Measurements from ENCODE around the gene LRIG1. TPM values are rescaled to one million over a fixed set of nuclear protein-coding genes. Genes with fewer than 3 reads are reported as not detected.

LRIG1 gene
- total RNA-seq, 4 donors from 2014 or later, result 42.3 to 152 (median 66.1) TPM

- TF ChIP-seq, protein P1, sequence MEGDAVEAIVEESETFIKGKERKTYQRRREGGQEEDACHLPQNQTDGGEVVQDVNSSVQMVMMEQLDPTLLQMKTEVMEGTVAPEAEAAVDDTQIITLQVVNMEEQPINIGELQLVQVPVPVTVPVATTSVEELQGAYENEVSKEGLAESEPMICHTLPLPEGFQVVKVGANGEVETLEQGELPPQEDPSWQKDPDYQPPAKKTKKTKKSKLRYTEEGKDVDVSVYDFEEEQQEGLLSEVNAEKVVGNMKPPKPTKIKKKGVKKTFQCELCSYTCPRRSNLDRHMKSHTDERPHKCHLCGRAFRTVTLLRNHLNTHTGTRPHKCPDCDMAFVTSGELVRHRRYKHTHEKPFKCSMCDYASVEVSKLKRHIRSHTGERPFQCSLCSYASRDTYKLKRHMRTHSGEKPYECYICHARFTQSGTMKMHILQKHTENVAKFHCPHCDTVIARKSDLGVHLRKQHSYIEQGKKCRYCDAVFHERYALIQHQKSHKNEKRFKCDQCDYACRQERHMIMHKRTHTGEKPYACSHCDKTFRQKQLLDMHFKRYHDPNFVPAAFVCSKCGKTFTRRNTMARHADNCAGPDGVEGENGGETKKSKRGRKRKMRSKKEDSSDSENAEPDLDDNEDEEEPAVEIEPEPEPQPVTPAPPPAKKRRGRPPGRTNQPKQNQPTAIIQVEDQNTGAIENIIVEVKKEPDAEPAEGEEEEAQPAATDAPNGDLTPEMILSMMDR (IDR thresholded peaks at IDR 0.05; ENCODE audit: low read depth), result no peak
Observed at GRCh38 chr3:66475386-66476020, 25.3 kb downstream of the LRIG1 start.

DNA sequence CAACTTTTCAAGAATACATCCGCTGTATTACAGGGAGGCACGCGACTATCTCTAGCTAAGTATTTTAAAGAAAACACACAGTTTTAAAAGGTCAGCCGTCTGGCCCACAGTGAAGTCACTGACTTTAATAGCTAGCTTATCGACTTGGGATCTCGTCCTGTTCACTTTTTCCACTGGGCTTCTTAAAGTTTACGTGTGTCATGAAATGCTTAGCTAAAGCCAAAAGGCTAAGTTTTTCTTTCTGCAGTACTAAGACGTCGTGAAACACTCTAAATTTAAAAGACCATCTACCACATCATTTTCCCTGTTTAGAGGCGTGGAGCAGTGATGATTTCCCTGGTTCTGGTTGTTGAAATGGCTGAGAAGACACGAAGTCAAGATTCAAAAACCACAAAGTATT lies 27.1 kb downstream of the LRIG1 start:
- TF ChIP-seq, protein P1 (IDR thresholded peaks at IDR 0.05; ENCODE audit: low read depth), result no peak

GRCh38 chr3:66473181-66473580 lies 27.6 kb downstream of the LRIG1 start:
- TF ChIP-seq, protein P1 (IDR thresholded peaks at IDR 0.05; ENCODE audit: low read depth), result no peak

GRCh38 chr3:66472313-66473134 lies 28.3 kb downstream of the LRIG1 start:
- TF ChIP-seq, protein P1 (IDR thresholded peaks at IDR 0.05; ENCODE audit: low read depth), result no peak

- TF ChIP-seq, protein P1 (IDR thresholded peaks at IDR 0.05; ENCODE audit: low read depth), result no peak
Observed at GRCh38 chr3:66470956-66471686, 29.7 kb downstream of the LRIG1 start.

DNA sequence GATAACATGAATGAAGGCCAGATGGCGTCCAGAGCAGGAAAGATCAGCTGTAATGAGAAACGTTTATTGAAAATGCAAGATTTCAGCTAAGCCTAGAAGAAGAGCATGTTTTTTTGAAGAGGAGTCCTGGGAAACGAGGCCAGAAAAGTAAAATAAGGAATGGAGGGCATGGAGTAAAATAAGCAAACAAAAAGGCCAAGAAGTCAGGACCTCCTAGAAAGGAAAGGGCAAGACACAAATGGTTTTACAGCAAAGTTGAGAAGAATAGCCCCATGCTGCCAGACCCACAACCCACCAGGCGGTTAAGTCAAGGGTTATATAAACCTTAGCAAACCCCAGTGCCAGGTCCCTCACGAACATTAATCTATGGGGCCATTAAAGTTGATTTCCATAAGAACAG lies 30.5 kb downstream of the LRIG1 start:
- TF ChIP-seq, protein P1 (IDR thresholded peaks at IDR 0.05; ENCODE audit: low read depth), result no peak

DNA sequence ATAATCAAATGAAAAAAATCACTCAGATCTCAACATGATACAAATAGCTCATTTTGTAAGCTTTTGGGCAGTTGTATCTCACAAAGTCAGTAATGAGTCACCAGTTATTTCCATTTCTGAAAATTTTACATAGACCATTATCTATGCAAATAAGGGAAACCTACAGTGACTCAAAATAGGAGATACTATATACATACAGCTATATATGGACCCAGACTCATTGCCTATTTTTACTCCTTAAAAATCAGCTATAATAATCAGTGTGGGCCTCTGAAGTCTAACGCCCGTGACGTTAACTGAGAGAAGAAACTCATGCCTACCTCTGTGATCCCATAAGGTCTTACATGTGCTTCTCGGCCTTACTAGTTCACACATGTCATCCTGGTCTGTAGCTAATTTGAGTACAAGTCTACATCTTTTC lies 31.6 kb downstream of the LRIG1 start:
- TF ChIP-seq, protein P1 (IDR thresholded peaks at IDR 0.05; ENCODE audit: low read depth), result no peak

All from subcutaneous adipose tissue (tissue), 4 donors.